ENCODE results near the gene KLHL40.

Gene KLHL40

DNA sequence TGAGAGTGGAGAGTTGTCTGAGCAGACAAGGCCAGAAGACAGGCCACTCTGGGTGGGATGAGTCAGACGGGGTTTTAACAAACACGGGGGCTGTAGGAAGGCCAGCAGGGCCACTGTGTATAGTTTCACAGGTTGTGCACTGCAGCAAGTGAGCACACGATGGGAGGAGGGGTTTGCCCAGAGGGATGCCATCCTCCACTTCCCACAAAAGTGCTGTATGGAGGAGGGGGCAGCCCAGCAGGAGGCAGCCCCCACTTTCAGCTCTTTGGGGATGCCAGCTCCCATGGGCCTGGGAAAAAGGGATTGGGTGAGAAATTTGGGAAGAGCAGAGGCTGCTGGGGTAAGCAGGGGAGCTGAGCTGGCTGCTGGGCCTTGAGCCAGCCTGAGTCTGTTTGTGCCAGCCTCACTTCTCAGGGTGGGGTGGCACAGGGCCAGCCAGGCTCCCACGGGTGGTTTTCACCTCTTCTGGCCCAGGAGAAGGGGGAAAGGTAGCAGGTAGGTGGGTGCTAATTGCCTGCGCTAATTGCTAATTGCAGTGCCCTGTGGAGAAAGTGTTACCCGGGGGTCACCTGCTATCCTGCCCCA lies 25.1 kb upstream of the KLHL40 start:
- ChIA-PET CTCF (interaction anchor here (1.0 to 1.7 kb wide), 3 partner anchors 18 to 112 kb away, joined by 3 to 5 read pairs (median 3); no protein-coding TSS in a partner anchor), POLR2A (no interaction called here)
- TF ChIP-seq, protein P1, sequence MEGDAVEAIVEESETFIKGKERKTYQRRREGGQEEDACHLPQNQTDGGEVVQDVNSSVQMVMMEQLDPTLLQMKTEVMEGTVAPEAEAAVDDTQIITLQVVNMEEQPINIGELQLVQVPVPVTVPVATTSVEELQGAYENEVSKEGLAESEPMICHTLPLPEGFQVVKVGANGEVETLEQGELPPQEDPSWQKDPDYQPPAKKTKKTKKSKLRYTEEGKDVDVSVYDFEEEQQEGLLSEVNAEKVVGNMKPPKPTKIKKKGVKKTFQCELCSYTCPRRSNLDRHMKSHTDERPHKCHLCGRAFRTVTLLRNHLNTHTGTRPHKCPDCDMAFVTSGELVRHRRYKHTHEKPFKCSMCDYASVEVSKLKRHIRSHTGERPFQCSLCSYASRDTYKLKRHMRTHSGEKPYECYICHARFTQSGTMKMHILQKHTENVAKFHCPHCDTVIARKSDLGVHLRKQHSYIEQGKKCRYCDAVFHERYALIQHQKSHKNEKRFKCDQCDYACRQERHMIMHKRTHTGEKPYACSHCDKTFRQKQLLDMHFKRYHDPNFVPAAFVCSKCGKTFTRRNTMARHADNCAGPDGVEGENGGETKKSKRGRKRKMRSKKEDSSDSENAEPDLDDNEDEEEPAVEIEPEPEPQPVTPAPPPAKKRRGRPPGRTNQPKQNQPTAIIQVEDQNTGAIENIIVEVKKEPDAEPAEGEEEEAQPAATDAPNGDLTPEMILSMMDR (IDR thresholded peaks at IDR 0.05; ENCODE audit: control extremely low read depth, extremely low read depth, low read depth, missing control alignments): no peak
- DNase-seq (ENCODE audit: extremely low spot score): peak; percentile 20

GRCh38 chr3:42660898-42661297 lies 24.4 kb upstream of the KLHL40 start:
- ChIA-PET CTCF (interaction anchor here (0.7 to 1.7 kb wide), 4 partner anchors 19 to 113 kb away, joined by 3 to 5 read pairs (median 4); no protein-coding TSS in a partner anchor), POLR2A (interaction anchor here (0.5 kb wide), 1 partner anchor 451 kb away, joined by 5 read pairs; no protein-coding TSS in a partner anchor)
- TF ChIP-seq, protein P1 (IDR thresholded peaks at IDR 0.05; ENCODE audit: control extremely low read depth, extremely low read depth, low read depth, missing control alignments): peak; percentile 11
- peak; percentile 41 for DNase-seq (ENCODE audit: extremely low spot score)

GRCh38 chr3:42661593-42662022 lies 23.7 kb upstream of the KLHL40 start:
- TF ChIP-seq, protein P1 (IDR thresholded peaks at IDR 0.05; ENCODE audit: control extremely low read depth, extremely low read depth, low read depth, missing control alignments): no peak
- ChIA-PET POLR2A (interaction anchor here (0.5 kb wide), 1 partner anchor 452 kb away, joined by 5 read pairs; no protein-coding TSS in a partner anchor), CTCF (interaction anchor here (0.7 to 2.5 kb wide), 5 partner anchors 13 to 113 kb away, joined by 3 to 7 read pairs (median 4); no protein-coding TSS in a partner anchor)
- peak; percentile 9 for DNase-seq (ENCODE audit: extremely low spot score)

DNA sequence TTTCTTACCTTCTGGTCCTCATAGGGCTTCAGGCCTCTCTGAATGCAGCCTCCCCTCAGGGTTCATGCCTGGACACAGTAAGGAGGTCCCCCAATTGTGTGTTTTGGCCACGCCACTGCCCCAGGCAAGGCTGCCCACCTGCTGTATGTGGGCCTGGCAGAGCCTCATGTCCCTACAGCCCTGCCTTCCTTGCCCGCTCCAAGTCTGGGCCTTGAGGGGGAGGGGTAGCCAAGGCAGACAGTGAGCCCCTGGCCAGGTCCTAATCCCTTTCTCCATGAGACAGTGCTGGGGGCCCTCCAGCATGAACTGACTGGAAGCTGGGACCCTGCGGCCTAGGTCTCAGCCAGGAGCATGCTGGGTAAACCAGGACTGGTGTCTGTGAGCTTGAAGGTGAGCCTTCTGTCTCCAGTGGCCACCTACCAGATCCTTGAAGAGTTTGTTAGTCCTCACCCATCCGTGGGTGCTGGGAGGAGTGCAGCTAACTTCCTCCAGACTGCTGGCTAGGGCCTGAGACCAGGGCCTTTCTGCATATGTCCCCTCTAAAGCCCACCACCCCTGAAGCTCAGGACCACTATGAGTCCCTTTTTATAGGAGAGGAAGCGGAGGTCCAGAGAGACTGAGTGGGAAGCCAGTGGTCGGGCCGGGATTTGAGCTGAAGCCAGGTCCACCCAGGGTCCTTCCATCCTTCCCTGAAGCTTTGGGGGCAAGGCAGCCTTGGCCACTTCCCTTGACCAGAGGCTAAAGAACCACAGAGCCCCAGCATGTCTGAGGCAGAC lies 23.1 kb upstream of the KLHL40 start:
- POLR2A ChIA-PET: no interaction called here

DNA sequence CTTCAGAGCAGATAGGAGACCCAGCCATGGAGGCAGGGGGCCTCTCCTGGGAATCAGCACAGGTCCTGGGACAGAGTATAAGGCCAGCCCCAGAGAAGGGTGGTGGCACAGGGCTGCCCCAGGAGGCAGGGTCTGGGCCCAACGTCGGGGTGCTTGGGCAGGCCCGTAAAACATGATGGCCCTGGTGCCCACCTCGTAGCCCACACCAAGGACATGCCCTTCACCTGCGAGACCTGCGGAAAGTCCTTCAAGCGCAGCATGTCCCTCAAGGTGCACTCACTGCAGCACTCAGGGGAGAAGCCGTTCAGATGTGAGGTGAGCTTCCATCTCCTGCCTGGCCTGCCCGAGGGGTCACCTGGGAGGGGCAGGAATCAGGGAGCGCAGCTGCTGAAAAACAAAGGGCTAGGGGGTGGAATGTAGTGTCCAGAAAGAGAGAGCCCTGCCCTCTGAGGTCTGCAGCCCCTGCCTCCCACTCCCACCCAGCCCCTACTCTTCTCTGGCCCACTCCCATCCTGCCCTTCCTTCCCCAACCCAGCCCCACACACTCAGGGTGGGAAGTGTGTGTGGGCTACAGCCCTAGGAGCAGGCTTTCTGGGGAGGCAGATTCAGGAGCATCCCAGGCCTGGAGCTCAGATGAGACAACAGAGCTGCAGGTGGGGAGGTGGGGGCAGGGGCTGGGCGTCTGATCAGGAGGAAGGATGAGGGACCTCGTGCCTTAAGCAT lies 22.4 kb upstream of the KLHL40 start:
- peak; percentile 27 for DNase-seq (ENCODE audit: extremely low spot score)
- ChIA-PET CTCF (interaction anchor here (2.5 kb wide), 1 partner anchor 15 kb away, joined by 7 read pairs; no protein-coding TSS in a partner anchor), POLR2A (interaction anchor here (0.7 kb wide), 1 partner anchor 25 kb away, joined by 4 read pairs; no protein-coding TSS in a partner anchor)
- TF ChIP-seq, protein P1 (IDR thresholded peaks at IDR 0.05; ENCODE audit: control extremely low read depth, extremely low read depth, low read depth, missing control alignments): no peak

More for the DNA sequence above, 23.1 kb upstream of the KLHL40 start:
- DNase-seq (ENCODE audit: extremely low spot score): peak; percentile 17
- CTCF ChIA-PET: interaction anchor here (1.0 to 2.5 kb wide), 4 partner anchors 14 to 114 kb away, joined by 3 to 7 read pairs (median 4); no protein-coding TSS in a partner anchor
- TF ChIP-seq, protein P1 (IDR thresholded peaks at IDR 0.05; ENCODE audit: control extremely low read depth, extremely low read depth, low read depth, missing control alignments): no peak
